Mesenchymal stem cell (in vitro differentiated cells and primary cell): ENCODE results near the gene MVP.
A peak's percentile ranks its signal among the peaks of the same experiment; 100 is the strongest.

Experiments
- DNase-seq: peaks from one replicate; pipeline ENCODE4 v3.0.0-alpha.2; 2013
- H2AFZ ChIP-seq: one replicate; pipeline ENCODE4 v1.6.1; 2013; ENCODE audit warnings: low read depth, mild to moderate bottlenecking, control low read depth, inconsistent platforms, low read length, moderate library complexity
- H2AK5ac ChIP-seq: 2 replicates; pipeline ENCODE4 v1.6.1; 2013; ENCODE audit warnings: low read length, moderate library complexity, mild to moderate bottlenecking, inconsistent platforms; ENCODE audit not compliant: severe bottlenecking
- H2BK120ac ChIP-seq: one replicate; pipeline ENCODE4 v1.6.1; 2013; ENCODE audit warnings: low read depth, mild to moderate bottlenecking, inconsistent platforms, low read length, moderate library complexity
- H2BK12ac ChIP-seq, 2 experiments: one replicate each; pipeline ENCODE4 v1.6.1; 2013; ENCODE audit warnings: inconsistent platforms in 2 of 2, low read length in 2 of 2, mild to moderate bottlenecking in 2 of 2, moderate library complexity in 2 of 2, control low read depth in 1 of 2
- H2BK15ac ChIP-seq: one replicate; pipeline ENCODE4 v1.6.1; 2013; ENCODE audit warnings: mild to moderate bottlenecking, low read depth, inconsistent platforms; ENCODE audit not compliant: poor library complexity, severe bottlenecking
- H2BK5ac ChIP-seq: 2 replicates; pipeline ENCODE4 v1.6.1; 2013; ENCODE audit warnings: low read depth, mild to moderate bottlenecking, low read length, control low read depth, inconsistent platforms; ENCODE audit not compliant: poor library complexity, severe bottlenecking
- H3K14ac ChIP-seq, 2 experiments: one replicate each; pipeline ENCODE4 v1.6.1; 2013; ENCODE audit warnings: inconsistent platforms in 2 of 2, low read length in 2 of 2, control low read depth in 1 of 2, mild to moderate bottlenecking in 1 of 2, moderate library complexity in 1 of 2
- H3K18ac ChIP-seq, 2 experiments: one replicate each; pipeline ENCODE4 v1.6.1; 2013; ENCODE audit warnings: inconsistent platforms in 2 of 2, low read length in 2 of 2, control low read depth in 1 of 2, low read depth in 1 of 2, mild to moderate bottlenecking in 1 of 2
- H3K23ac ChIP-seq, 2 experiments: one replicate each; pipeline ENCODE4 v1.6.1; 2013; ENCODE audit warnings: inconsistent platforms in 2 of 2, low read length in 2 of 2, mild to moderate bottlenecking in 2 of 2, moderate library complexity in 2 of 2, control low read depth in 1 of 2
- H3K27ac ChIP-seq: 2 replicates; pipeline ENCODE4 v1.5.1; 2013; ENCODE audit warnings: mild to moderate bottlenecking, moderate library complexity, low read length, control low read depth, inconsistent platforms; ENCODE audit not compliant: poor library complexity, severe bottlenecking
- H3K27me3 ChIP-seq, 2 experiments: 2 replicates each; pipeline versions ENCODE4 v1.6.1 to v1.7.0; 2013; ENCODE audit warnings: low read length in 2 of 2, mild to moderate bottlenecking in 2 of 2, moderate library complexity in 2 of 2, control low read depth in 1 of 2, inconsistent platforms in 1 of 2; ENCODE audit not compliant: control insufficient read depth in 1 of 2, insufficient read depth in 1 of 2
- H3K36me3 ChIP-seq, 2 experiments: 2 replicates each; pipeline versions ENCODE4 v1.6.1 to v1.7.0; 2013; ENCODE audit warnings: low read length in 2 of 2, control low read depth in 1 of 2, inconsistent platforms in 1 of 2, low read depth in 1 of 2, mild to moderate bottlenecking in 1 of 2; ENCODE audit not compliant: insufficient read depth in 2 of 2, control insufficient read depth in 1 of 2
- H3K4ac ChIP-seq, 2 experiments: one replicate each; pipeline ENCODE4 v1.6.1; 2013; ENCODE audit warnings: inconsistent platforms in 2 of 2, low read length in 2 of 2, mild to moderate bottlenecking in 2 of 2, moderate library complexity in 2 of 2, control low read depth in 1 of 2, low read depth in 1 of 2
- H3K4me1 ChIP-seq: 2 replicates; pipeline ENCODE4 v1.6.1; 2013; ENCODE audit warnings: low read depth, low read length, control low read depth; ENCODE audit not compliant: control insufficient read depth, insufficient read depth
- H3K4me2 ChIP-seq: 2 replicates; pipeline ENCODE4 v1.6.1; 2013; ENCODE audit warnings: low read length, mild to moderate bottlenecking, inconsistent platforms; ENCODE audit not compliant: poor library complexity, severe bottlenecking
- H3K4me3 ChIP-seq, 2 experiments: 2 replicates each; pipeline versions ENCODE4 v1.5.1 to v1.7.0; 2013; ENCODE audit warnings: low read length in 2 of 2, mild to moderate bottlenecking in 2 of 2, control low read depth in 1 of 2, low read depth in 1 of 2; ENCODE audit not compliant: insufficient read depth in 1 of 2
- H3K79me1 ChIP-seq: replicated peaks from 2 replicates; pipeline ENCODE4 v1.6.1; 2013; ENCODE audit warnings: mild to moderate bottlenecking, control low read depth, low read length, inconsistent platforms; ENCODE audit not compliant: poor library complexity, severe bottlenecking
- H3K9ac ChIP-seq: 2 replicates; pipeline ENCODE4 v1.7.0; 2013; ENCODE audit warnings: mild to moderate bottlenecking, low read length, moderate library complexity
- H3K9me3 ChIP-seq: 2 replicates; pipeline ENCODE4 v1.7.0; 2013; ENCODE audit warnings: mild to moderate bottlenecking, low read length; ENCODE audit not compliant: control insufficient read depth
- H4K8ac ChIP-seq: one replicate; pipeline ENCODE4 v1.6.1; 2013; ENCODE audit warnings: inconsistent platforms, mild to moderate bottlenecking, low read length, moderate library complexity
- H4K91ac ChIP-seq: one replicate; pipeline ENCODE4 v1.6.1; 2013; ENCODE audit warnings: mild to moderate bottlenecking, low read length, inconsistent platforms
- WGBS: methylation state at CpG from one replicate; pipeline ENCODE4 v1.1.7; 2013; ENCODE audit warnings: mixed read lengths; 5-methylcytosine and 5-hydroxymethylcytosine counted together

Gene MVP

GRCh38 chr16:29807426-29808218 is 12.6 kb upstream of the MVP start:
- Histone ChIP-seq H2BK15ac (peak overlapping the region; percentile 54), H3K4me2 (peak overlapping the region; percentile 70), H2BK120ac (peak overlapping the region; percentile 90), H3K79me1 (peaks cover 6% of the 10 kb centered on the region), H2BK12ac (peak overlapping the region; percentile 52 to 79), H2BK5ac (no peak overlapping the region), H3K36me3 (peaks cover 23 to 34% of the 10 kb centered on the region in 2 experiments), H3K9ac (peak overlapping the region; percentile 91), H3K23ac (peak overlapping the region in 1 of 2 experiments; percentile 99), H3K4me1 (peaks cover 58% of the 10 kb centered on the region), H3K9me3 (no peaks in the 10 kb centered on the region), H2AK5ac (no peak overlapping the region), H2AFZ (peak overlapping the region; percentile 3), H3K18ac (peak overlapping the region; percentile 93 to 99), H3K27ac (peak overlapping the region; percentile 86), H4K8ac (peak overlapping the region; percentile 67), H3K27me3 (no peaks in the 10 kb centered on the region), H4K91ac (peak overlapping the region; percentile 92), H3K4ac (peak overlapping the region; percentile 80 to 97), H3K4me3 (peak overlapping the region; percentile 66 to 81), H3K14ac (peak overlapping the region in 1 of 2 experiments; percentile 89)
- WGBS = 1% methylated on average over 62 of the region's 69 CpGs
- peak; percentile 96 for DNase-seq

- peak overlapping the region in 1 of 2 experiments; percentile 88 for H3K14ac ChIP-seq
These were observed 11.9 kb upstream of the MVP start for GRCh38 chr16:29808219-29808900.

GRCh38 chr16:29809031-29809747 is 11.1 kb upstream of the MVP start:
- no peaks in the 10 kb centered on the region for H3K27me3 ChIP-seq
- H2BK12ac ChIP-seq = peak overlapping the region in 1 of 2 experiments; percentile 58
- peaks cover 16 to 33% of the 10 kb centered on the region in 2 experiments for H3K36me3 ChIP-seq
- peaks cover 10% of the 10 kb centered on the region for H3K79me1 ChIP-seq
- H3K18ac ChIP-seq = peak overlapping the region; percentile 28 to 55
- H4K91ac ChIP-seq = peak overlapping the region; percentile 62
- H3K4me2 ChIP-seq = peak overlapping the region; percentile 34
- no peaks in the 10 kb centered on the region for H3K9me3 ChIP-seq
- H2AFZ ChIP-seq = no peak overlapping the region
- H2AK5ac ChIP-seq = peak overlapping the region; percentile 27
- H3K23ac ChIP-seq = peak overlapping the region in 1 of 2 experiments; percentile 75
- H2BK5ac ChIP-seq = no peak overlapping the region
- no peak overlapping the region for H3K4ac ChIP-seq
- WGBS = 77% methylated on average over 29 of the region's 31 CpGs
- peak overlapping the region in 1 of 2 experiments; percentile 81 for H3K4me3 ChIP-seq
- peak overlapping the region; percentile 42 for H2BK120ac ChIP-seq
- peak overlapping the region; percentile 91 for H3K9ac ChIP-seq
- H3K4me1 ChIP-seq = peaks cover 61% of the 10 kb centered on the region
- peak overlapping the region in 1 of 2 experiments; percentile 89 for H3K14ac ChIP-seq
- no peak overlapping the region for H2BK15ac ChIP-seq
- H3K27ac ChIP-seq = no peak overlapping the region
- no peak for DNase-seq
- peak overlapping the region; percentile 61 for H4K8ac ChIP-seq

More at GRCh38 chr16:29808219-29808900, 11.9 kb upstream of the MVP start:
- H2AK5ac ChIP-seq = no peak overlapping the region
- peak overlapping the region; percentile 1 to 68 for H3K18ac ChIP-seq
- no peak overlapping the region for H3K23ac ChIP-seq
- 52% methylated on average over 25 of the region's 25 CpGs for WGBS
- H3K9me3 ChIP-seq = no peaks in the 10 kb centered on the region
- peak overlapping the region; percentile 91 for H3K9ac ChIP-seq
- peak overlapping the region in 1 of 2 experiments; percentile 57 for H3K4ac ChIP-seq
- H3K4me1 ChIP-seq = peaks cover 65% of the 10 kb centered on the region
- H2AFZ ChIP-seq = no peak overlapping the region
- peak overlapping the region; percentile 66 to 81 for H3K4me3 ChIP-seq
- H2BK5ac ChIP-seq = no peak overlapping the region
- DNase-seq = no peak
- peak overlapping the region; percentile 51 for H3K27ac ChIP-seq
- no peak overlapping the region for H2BK120ac ChIP-seq
- H2BK15ac ChIP-seq = no peak overlapping the region
- peak overlapping the region; percentile 70 for H4K8ac ChIP-seq
- H2BK12ac ChIP-seq = peak overlapping the region in 1 of 2 experiments; percentile 24
- no peaks in the 10 kb centered on the region for H3K27me3 ChIP-seq
- no peak overlapping the region for H4K91ac ChIP-seq
- H3K79me1 ChIP-seq = peaks cover 8% of the 10 kb centered on the region
- H3K36me3 ChIP-seq = peaks cover 16 to 33% of the 10 kb centered on the region in 2 experiments
- peak overlapping the region; percentile 70 for H3K4me2 ChIP-seq
